ENCODE data around the gene MYOT.
"Not testable (repeated sequence)": the region's sequence is repeated elsewhere in the genome, so short reads cannot be mapped to it uniquely, and the experiment has no call there.

Gene MYOT, protein sequence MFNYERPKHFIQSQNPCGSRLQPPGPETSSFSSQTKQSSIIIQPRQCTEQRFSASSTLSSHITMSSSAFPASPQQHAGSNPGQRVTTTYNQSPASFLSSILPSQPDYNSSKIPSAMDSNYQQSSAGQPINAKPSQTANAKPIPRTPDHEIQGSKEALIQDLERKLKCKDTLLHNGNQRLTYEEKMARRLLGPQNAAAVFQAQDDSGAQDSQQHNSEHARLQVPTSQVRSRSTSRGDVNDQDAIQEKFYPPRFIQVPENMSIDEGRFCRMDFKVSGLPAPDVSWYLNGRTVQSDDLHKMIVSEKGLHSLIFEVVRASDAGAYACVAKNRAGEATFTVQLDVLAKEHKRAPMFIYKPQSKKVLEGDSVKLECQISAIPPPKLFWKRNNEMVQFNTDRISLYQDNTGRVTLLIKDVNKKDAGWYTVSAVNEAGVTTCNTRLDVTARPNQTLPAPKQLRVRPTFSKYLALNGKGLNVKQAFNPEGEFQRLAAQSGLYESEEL

DNA sequence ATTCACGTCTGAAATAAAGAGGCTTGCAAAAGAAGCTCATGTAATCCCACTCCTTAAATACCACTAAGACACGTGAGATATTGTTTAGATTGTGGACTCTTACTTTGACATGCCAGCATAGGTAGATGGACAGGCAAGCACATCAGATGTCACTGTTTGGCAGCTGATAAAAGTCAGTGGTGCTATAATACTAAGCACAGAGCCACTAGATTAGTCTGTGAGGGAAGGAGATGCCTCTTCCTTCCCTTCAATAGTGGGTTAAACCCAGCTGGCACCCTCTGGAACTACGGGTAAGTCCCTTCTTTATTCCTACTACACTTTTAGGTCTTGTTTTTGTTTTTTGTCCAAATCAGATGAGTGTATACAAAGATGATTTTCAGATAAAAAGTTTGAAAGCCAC, at the start of gene MYOT:
Gene MYOT, plus strand, starts transcription at position 197 of the 400 bp plus-strand sequence. CDS start 2,792 bp downstream, outside the sequence.
- ATAC-seq, result no peak

DNA sequence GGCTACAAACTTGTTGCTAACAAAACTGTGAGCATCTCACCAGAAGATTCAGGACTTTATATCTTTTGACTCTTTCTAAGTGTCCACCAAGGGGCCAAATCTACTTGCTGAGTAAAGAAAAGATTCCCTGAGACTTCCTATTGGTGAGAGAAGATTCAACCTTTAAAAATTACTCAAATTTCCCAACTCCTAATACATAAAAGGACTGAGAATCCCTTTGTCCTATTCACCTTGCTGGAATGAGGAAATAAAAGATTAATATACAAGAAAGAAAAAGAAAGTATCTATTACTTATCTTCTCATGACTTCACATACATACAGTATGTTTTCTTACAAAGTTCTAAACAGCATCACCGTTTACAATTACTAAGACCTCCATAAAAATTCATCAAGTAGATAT, 47.9 kb upstream of the MYOT start:
- DNase-seq (no peak), ATAC-seq (no peak)

More for the DNA sequence above, at the start of gene MYOT:
- no peak for DNase-seq

DNA sequence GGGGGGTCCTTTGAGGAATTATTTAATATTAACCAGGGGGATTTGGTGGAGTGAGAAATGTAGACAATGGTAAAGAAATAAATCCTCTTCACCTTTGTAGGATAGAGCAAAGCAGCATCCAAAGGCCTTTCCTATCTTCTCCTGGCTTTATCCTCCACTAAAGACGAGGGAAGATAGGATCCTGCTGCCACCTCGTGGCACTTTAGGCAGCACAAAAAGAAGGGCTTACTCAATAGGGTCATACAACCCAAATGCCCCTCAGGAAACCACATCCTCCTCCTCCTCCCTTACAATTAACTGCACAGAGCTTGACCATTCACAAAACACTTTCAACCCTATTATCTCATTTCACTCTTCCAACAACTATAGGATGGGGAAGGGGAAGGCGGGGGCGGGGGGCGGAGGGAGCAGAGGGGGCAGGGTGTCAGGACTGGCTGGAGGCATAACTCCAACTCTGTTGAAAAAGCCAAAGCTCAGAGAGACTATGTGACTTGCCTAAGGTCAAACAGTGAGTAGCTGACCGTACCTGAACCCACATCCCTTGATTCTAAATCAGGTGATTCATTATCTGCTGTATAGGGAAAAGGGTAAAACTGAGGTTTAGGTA, 45.4 kb upstream of the MYOT start:
- no peak for DNase-seq
- ATAC-seq, result no peak

DNA sequence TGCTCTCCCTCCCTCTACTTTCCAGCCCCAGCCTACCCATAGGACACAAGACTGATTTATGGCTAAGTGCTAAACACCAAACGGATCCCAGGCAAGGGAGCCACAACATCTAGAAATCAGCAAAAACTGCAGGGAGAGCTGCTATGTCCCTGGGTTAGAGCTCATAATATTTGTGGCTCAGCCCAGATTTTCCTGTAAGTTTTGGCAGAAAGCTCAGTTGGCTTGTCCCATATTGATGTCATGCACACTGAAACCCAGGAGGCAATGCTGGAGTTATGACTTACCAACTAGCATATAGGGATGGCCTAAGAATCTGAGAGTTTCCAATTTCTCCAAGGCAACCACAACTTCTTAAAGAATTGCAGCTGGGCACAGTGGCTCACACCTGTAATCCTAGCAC, 44.7 kb upstream of the MYOT start:
- ATAC-seq (no peak), DNase-seq (no peak)

DNA sequence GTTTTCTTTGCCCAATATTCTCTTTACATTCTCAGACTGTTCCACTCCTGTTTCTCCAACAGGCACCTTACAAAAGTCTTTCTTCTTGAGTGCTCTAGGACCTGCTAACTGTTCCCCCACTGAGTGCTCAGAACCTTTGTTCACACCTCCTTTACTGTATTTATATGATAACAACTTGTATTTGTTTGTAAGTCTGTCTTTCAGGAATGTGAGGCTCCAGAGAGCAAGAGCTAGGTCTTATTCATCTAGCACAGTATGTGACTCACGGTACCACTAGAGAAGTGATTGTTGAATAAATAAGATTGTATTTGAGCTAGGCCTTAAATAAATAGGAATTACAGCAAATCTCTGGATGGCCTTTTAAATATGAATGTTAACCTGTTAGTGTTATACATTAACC, 42.5 kb upstream of the MYOT start:
- no peak for ATAC-seq
- DNase-seq, result no peak

DNA sequence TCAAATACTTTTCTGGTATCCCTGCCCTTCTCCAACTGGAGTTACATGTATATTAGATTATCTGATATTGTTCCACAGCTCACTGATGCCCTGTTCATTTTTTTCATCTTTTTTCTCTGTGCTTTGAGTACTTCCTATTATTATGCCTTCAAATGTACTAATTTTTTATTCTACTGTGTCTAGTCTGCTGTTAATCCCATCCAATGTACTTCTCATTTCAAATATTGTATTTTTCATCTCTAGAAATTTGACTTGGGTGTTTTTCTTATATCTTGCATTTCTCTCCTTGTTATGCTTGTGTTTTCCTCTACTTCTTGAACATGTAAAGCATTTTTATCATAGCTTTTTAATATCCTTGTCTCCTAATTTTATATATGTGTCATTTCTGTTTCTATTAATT, 41.6 kb upstream of the MYOT start:
- no peak for DNase-seq
- no peak for ATAC-seq

DNA sequence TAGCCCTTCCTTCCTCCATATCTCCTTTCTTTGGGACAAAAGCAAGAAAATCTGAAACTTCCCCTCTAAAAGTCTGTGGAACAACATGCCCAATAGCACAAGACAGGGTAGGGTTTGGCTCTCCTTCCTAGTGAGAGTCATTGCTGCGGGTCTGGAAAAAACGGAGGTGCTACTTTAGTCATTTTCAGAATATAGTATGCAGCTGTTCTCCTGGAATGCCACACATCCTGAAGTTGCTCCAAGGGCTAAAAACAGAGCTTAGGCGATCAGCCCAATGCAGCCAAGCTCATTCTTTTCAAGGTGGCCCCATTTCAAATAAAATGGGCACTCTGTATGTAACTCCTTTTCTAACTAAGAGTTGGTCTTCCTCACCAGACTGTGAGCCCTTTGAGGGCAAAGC, 39.5 kb upstream of the MYOT start:
- DNase-seq, result no peak
- no peak for ATAC-seq

DNA sequence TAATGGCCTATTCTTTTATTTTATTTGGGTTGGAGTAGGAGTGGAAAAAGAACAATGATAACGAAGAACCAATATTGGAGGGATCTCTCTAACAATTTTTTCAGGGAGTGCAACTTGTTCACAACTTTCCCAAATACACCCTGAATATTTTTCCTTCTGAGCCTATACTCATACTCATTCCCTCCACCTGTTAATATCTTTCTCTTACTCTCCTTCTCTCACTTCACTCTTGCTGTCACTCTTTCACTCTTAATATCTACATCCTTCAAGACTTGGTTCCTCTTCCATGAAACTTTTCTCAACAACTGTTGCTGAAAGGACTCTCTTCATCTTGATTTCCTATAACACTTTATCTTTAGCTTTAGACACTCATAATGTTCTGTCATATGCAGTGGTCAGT, 39.0 kb upstream of the MYOT start:
- DNase-seq (no peak), ATAC-seq (no peak)

DNA sequence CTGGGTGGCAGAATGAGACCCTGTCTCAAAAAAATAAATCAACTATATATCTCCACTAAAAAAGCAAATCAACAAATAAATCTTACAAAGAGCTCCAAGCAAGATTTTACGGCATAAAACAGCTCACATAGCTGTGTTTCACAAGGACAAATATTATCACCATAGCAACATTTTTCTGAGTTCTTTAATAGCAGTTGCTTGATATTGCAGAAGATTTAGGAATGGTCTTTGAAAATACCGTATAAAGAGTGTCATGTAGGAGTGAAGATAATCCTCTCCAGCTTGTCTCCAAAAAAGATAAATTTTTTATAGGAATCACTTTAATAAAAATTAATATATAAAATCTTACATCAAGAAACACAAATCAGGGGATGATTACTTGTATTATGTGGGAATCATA, 36.6 kb upstream of the MYOT start:
- DNase-seq (no peak), ATAC-seq (no peak)

DNA sequence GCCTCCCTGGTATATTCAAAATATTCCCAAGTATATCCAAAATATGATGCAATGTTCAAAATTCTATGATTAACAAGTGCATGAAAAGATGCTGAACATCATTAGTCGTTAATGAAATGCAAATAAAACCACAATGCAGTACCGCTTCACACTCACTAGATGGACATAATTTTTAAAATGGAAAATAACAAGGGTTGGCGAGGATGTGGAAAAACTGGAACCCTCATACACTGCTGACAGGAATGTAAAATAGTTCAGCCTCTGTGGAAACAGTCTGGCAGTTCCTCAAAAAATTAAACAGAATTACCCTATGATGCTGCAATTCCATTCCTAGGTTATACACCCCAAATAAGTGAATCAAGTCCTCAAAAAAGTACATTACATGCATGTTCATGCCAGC, 36.1 kb upstream of the MYOT start:
- DNase-seq (no peak), ATAC-seq (no peak)

DNA sequence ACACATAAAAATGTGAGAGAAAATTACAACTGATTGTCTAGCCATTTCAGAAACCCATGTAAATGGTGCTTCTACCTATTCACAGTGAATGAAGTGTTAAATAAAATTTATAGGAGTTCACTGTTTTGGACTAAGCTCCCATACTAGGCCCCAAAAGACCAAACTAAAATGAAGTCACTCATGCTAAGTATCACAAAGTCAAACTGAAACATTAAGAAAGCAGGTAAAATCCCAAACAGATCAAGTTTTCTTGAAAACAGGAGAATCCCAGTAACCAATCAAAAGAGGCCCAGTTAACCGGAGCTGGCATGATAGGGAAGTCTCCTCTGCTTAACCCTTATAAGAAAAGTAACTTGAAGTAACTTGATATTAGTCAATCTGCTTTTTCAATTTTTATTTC, 35.2 kb upstream of the MYOT start:
- DNase-seq (no peak), ATAC-seq (no peak)

DNA sequence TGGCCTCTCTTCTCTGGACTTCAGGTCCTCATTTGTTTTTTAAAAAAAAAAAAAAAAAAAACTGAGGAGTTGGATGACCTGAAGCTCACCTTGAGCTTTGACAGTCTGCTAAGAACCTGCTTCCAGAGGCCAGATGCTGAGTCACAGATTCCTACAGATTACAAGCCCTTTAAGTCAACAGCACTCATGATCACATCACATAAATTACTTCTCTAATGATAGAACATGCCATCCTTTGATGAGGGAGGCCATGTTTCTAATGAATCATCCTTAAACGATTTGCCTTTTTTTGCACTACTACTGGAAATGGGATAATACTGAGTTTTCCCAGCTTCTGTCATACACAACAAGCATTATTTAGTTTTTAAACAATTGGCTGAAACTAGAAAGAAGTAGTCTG, 34.2 kb upstream of the MYOT start:
- DNase-seq, result no peak
- no peak for ATAC-seq

DNA sequence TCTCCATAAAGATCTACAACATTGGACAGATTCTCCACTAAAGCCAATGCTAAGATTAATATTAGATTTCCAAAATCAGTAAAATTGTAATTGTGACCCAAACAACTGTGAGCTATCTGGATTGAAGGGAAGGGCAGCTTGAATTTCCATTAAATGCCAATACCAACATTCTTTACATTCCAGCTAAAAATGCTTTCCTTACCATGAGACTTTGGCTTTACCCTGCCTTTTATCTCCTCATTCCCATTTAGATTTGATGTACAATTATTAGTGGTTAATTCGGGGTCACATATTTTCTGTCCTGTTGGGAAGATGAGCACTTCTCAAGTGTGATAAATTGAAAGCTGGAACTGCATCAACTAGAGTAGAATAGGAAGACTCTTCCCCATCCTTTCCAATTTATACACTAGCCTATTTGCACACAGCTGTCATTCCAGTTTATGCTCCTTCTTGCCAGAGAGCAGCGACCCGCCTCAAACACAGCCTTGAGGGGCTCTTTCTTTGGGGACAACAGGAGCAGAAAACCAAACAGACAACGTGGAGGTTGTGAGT, 33.1 kb upstream of the MYOT start:
- DNase-seq, result no peak
- ATAC-seq, result no peak

DNA sequence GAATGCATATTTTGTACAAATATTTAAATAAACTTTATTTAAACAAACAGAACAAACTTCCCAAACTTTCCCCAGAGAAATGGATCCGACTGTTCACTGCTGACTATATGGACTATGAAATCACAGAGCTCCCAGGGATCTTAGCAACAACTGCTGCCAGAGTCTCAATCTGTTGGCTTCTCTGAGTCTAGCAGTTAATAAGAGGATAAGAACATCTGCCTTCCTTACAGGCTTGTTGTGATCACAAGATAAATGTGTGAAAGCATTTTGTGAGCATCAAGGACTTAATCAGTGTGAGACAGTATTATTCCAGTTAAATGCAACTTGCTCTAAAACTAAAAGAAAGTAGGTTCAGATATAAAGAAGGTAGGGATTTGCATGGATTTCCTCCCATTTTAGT, 31.4 kb upstream of the MYOT start:
- ATAC-seq, result no peak
- no peak for DNase-seq

DNA sequence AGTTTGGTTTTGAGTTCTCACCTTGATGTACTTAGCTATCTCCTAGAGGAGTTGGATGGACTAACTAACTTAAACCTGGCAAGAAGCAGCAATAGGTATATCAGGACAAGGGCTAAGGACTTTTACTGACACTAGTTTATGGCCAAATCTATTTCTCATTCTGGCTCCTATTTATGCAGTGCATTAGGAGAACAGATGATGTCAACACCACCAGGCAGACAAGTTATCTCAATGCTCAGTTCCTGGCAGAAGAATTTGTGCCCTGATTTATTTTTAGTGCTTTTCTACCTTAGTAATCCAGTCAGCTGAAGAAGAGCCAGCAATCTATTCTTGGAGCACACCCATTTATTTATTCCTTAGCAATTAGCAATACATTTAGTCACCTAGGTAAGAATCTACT, 30.7 kb upstream of the MYOT start:
- ATAC-seq, result no peak
- DNase-seq, result no peak

DNA sequence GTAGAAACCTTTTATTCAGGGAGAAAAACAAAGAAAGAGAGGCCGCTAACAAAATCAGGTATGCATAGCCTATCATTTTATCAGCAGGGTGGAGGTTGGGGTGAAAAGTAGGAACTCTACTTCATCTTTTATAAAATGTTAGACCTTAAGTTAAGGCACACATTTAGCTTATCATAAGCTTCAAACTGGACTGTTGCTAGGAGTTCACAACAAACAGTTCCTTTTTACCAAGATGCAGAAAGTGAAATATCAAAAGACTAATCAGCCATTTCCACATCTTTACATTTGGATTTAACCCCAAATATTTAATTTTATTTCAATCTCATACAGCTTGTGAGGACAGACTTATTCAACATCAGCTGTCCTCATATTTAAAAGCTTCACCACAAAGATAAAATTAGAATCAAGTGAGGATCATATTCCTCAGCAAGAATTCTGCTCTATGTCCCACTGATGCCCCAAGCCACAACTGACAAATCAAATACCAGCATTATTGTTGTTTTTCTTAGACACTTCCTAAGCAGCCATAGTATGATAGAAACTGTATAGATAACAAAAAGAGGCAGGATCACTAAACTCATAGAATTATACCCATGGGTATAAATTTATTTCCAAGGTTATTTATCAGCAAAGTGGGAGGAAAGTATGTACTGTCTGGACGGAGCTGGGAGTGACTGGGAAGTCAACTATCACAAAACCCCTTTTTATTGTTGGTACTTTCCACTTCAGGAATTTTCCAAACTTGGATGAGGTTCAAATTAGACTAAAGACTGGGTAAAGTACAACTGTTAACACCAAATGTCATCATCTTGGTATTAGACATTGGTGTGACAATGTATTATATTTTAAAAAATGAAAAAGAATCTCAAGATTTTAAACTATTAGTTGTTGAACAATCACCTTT, 29.9 kb upstream of the MYOT start:
- ATAC-seq, result no peak
- DNase-seq, result no peak

DNA sequence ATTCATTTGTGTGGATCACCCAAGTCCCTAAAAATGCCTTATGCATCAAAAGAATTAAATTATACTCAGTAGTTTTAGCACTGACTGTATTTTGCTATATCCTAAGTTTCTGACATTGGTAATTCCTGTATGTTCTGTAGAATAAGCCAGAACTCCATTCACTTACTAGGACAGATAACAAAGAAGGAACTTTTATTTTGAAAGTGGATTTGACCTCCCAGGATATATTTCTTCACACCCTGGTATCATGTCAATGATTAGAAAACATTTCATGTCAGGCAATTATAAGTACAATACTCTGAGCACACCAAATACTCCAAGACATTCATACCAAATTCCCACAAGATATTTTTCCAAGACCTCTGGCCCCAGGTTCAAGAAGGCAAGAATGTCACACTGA, 28.7 kb upstream of the MYOT start:
- ATAC-seq (no peak), DNase-seq (no peak)

DNA sequence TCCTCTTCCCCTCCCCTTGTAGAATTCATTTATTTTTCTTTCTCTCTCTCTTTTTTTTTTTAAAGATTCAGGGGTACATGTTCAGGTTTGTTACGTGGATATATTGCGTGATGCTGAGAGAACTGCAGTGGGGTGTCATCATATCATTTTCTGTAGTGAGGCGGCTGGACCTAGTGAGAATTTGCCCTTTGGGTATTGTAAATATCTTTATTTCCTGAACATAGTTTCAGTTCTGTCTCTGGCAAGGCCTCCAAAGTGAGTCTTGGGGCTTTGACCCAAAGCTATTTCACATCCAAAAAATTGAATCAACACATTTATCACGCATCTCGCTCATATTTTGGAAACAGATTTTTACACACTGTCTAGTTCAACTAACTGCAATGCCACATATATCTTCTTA, 25.4 kb upstream of the MYOT start:
- ATAC-seq (no peak), DNase-seq (no peak)

DNA sequence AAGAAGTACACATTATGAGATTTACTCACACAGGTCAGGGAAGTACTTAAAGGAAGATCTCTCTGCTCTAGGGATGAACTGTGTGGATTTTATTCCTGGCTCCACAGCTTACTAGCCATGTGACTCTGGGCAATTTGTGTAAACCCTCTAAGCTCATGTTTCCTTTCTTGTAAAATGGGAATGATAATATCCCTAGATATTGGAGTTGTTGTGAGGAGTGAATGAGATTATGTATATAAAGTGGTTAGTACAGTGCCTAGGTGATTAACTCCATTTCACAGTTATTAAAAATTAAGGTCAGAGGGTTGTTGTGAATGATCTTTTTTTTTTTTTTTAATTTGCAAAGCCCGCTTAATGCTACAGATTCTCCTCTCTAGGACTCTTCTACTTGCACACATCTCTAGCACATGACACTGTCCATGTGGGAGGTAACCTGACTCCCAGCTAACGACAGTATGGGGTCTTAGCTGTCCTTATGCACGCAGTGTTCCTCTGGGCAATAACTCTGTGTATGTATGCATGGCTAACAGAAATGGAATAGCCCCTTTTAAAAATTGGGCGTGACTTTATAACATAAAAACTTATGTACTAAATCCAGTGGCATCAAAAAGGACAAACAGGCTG, 23.9 kb upstream of the MYOT start:
- ATAC-seq (no peak), DNase-seq (no peak)

DNA sequence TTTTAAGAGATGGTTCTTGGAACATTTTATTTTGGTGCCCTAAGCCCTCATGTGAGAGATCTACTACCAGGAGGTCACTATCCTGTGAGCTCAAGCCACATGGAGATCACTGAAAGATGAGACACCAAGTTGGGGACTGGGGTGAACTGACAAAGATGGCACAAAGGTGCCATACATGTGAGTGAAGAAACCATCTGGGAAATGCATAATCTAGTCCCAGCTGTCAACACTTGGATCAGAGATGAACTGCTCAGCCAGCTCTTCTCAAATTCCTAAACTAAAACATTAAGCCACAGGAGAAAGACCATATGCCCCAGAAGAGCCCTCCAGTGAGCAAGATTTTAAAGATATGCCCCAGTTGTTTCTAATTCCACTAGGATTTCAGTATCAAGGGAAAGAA, 22.2 kb upstream of the MYOT start:
- ATAC-seq, result no peak
- no peak for DNase-seq

DNA sequence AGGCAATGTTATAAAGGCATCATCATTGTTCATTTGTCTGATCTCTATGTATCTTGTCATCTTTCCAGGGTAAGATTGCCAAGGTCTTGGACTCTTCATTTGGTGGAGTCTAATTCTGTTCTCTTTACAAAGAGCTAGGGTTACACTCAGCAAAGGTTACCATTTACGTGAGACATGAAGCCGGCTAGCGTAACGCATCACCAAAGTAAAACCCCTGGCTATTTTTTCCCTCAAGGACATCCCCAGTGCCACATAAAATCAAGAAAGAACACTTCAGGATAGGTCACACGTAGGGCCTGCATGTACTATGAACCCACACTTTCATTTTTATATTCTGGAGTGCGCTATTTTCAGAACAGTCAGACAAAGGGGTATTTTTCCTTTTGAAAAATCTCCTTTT, 20.0 kb upstream of the MYOT start:
- ATAC-seq (no peak), DNase-seq (no peak)

DNA sequence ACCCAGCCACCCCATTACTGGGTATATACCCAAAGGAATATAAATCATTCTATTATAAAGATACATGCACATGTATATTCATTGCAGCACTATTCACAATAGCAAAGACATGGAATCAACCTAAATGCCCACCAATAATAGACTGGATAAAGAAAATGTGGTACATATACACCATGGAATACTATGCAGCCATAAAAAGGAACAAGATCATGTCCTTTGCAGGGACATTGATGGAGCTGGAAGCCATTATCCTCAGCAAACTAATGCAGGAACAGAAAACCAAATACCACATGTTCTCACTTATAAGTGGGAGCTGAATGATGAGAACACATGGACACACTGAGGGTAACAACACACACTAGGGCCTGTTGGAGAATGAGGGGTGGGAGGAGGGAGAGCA, 14.5 kb upstream of the MYOT start:
- not testable (repeated sequence) for ATAC-seq, DNase-seq
